IMR-90 (cell line): ENCODE data around the gene THADA. TPM values are rescaled to one million over a fixed set of nuclear protein-coding genes. Genes with fewer than 3 reads are reported as not detected.

Experiments used
- ATAC-seq: fragments of 200-7000 bp; cut with Tn5 transposase; 2 replicates; pipeline ENCODE4 v1.9.1; 2020; ENCODE audit warnings: low read depth, mild to moderate bottlenecking, moderate library complexity
- BruUV-seq: library from RNA; stranded (reverse); fragments of 400-500 nt; replicated peaks from 2 replicates; lab custom pipeline; 2021; lab: Mats Ljungman, UMichigan
- CTCF ChIA-PET: fragments of 300-600 bp; formaldehyde crosslinking; extraction: SDS; loops from one replicate; lab custom pipeline; 2021; ENCODE audit warnings: antibody characterized with exemption; lab: Yijun Ruan, JAX
- POLR2A ChIA-PET: fragments of 300-600 bp; sonication (Branson Sonifier 250); formaldehyde crosslinking; loops from one replicate; lab custom pipeline; 2022; ENCODE audit warnings: antibody characterized with exemption; ENCODE audit not compliant: unreplicated experiment; lab: Charles Lee
- DNase-seq: peaks from one replicate; pipeline ENCODE4 v3.0.0; 2013
- H2AFZ ChIP-seq: replicated peaks from 2 replicates; pipeline ENCODE3; 2013; ENCODE audit warnings: low read length, mild to moderate bottlenecking; ENCODE audit not compliant: poor library complexity
- H2AK5ac ChIP-seq: 2 replicates; pipeline ENCODE4 v1.6.1; 2013; ENCODE audit warnings: low read depth, low read length, inconsistent platforms
- H2AK9ac ChIP-seq: replicated peaks from 2 replicates; pipeline ENCODE3; 2013; ENCODE audit warnings: mild to moderate bottlenecking, low read depth, low read length, moderate library complexity; ENCODE audit not compliant: poor library complexity
- H2BK120ac ChIP-seq: 2 replicates; pipeline ENCODE4 v1.6.1; 2013; ENCODE audit warnings: low read depth, low read length, inconsistent platforms
- H2BK15ac ChIP-seq: 3 replicates; pipeline ENCODE4 v1.6.1; 2013; ENCODE audit warnings: low read depth, low read length, inconsistent platforms
- H2BK20ac ChIP-seq: 2 replicates; pipeline ENCODE4 v1.6.1; 2013; ENCODE audit warnings: low read depth, mild to moderate bottlenecking, inconsistent platforms, low read length, moderate library complexity
- H2BK5ac ChIP-seq: 2 replicates; pipeline ENCODE4 v1.6.1; 2013; ENCODE audit warnings: mild to moderate bottlenecking, low read depth, low read length, inconsistent platforms; ENCODE audit not compliant: poor library complexity, severe bottlenecking
- H3K14ac ChIP-seq: replicated peaks from 2 replicates; pipeline ENCODE4 v1.6.1; 2013; ENCODE audit warnings: low read depth, low read length, inconsistent platforms
- H3K18ac ChIP-seq: 2 replicates; pipeline ENCODE4 v1.6.1; 2013; ENCODE audit warnings: low read depth, low read length, control low read depth
- H3K23ac ChIP-seq: 2 replicates; pipeline ENCODE4 v1.6.1; 2013; ENCODE audit warnings: low read depth, low read length, inconsistent platforms
- H3K27ac ChIP-seq: 2 replicates; pipeline ENCODE4 v1.5.1; 2013; ENCODE audit warnings: mild to moderate bottlenecking, control low read depth, low read length; ENCODE audit not compliant: insufficient read depth
- H3K27me3 ChIP-seq: 2 replicates; pipeline ENCODE4 v1.6.1; 2013; ENCODE audit warnings: low read length; ENCODE audit not compliant: control insufficient read depth, insufficient read depth
- H3K36me3 ChIP-seq: 2 replicates; pipeline ENCODE4 v1.6.1; 2013; ENCODE audit warnings: low read length, mixed read lengths; ENCODE audit not compliant: control insufficient read depth, insufficient read depth
- H3K4ac ChIP-seq: 2 replicates; pipeline ENCODE4 v1.6.1; 2013; ENCODE audit warnings: low read depth, low read length, inconsistent platforms
- H3K4me1 ChIP-seq: 2 replicates; pipeline ENCODE4 v1.6.1; 2013; ENCODE audit warnings: low read length, mixed read lengths; ENCODE audit not compliant: control insufficient read depth, insufficient read depth
- H3K4me2 ChIP-seq: 2 replicates; pipeline ENCODE4 v1.6.1; 2013; ENCODE audit warnings: low read depth, mild to moderate bottlenecking, control low read depth, low read length, moderate library complexity
- H3K4me3 ChIP-seq: 2 replicates; pipeline ENCODE4 v1.5.1; 2013; ENCODE audit warnings: low read depth, mild to moderate bottlenecking, control low read depth, low read length, moderate library complexity; ENCODE audit not compliant: insufficient read depth
- H3K56ac ChIP-seq: 2 replicates; pipeline ENCODE4 v1.6.1; 2013; ENCODE audit warnings: low read length, inconsistent platforms; ENCODE audit not compliant: insufficient read depth; ENCODE audit errors: extremely low read depth
- H3K79me1 ChIP-seq, 2 experiments: 2 replicates each; pipeline ENCODE4 v1.6.1; 2013; ENCODE audit warnings: low read length in 2 of 2, inconsistent platforms in 1 of 2, low read depth in 1 of 2
- H3K9ac ChIP-seq: 2 replicates; pipeline ENCODE4 v1.6.1; 2013; ENCODE audit warnings: low read depth, low read length, control low read depth
- H3K9me1 ChIP-seq: 2 replicates; pipeline ENCODE4 v1.6.1; 2013; ENCODE audit warnings: low read length, inconsistent platforms; ENCODE audit not compliant: insufficient read depth
- H3K9me3 ChIP-seq: 2 replicates; pipeline ENCODE4 v1.6.1; 2013; ENCODE audit warnings: low read length; ENCODE audit not compliant: control insufficient read depth, insufficient read depth
- H4K20me1 ChIP-seq: 2 replicates; pipeline ENCODE4 v1.6.1; 2013; ENCODE audit warnings: low read length, inconsistent platforms; ENCODE audit not compliant: insufficient read depth
- H4K5ac ChIP-seq: 2 replicates; pipeline ENCODE4 v1.6.1; 2013; ENCODE audit warnings: mild to moderate bottlenecking, low read depth, low read length, control low read depth
- H4K8ac ChIP-seq, 2 experiments: 2 replicates each; pipeline ENCODE4 v1.6.1; 2013; ENCODE audit warnings: low read depth in 2 of 2, low read length in 2 of 2, control low read depth in 1 of 2, inconsistent platforms in 1 of 2
- H4K91ac ChIP-seq: 2 replicates; pipeline ENCODE4 v1.6.1; 2013; ENCODE audit warnings: low read depth, low read length, inconsistent platforms; ENCODE audit not compliant: insufficient read depth
- CEBPB ChIP-seq: IDR thresholded peaks from 2 replicates; pipeline ENCODE4 v1.6.1; 2012; ENCODE audit warnings: low read depth, low read length, improper control_type of control experiment
- CTCF ChIP-seq: conservative IDR thresholded peaks from 2 replicates; pipeline ENCODE4 v1.5.1; 2012; ENCODE audit warnings: mild to moderate bottlenecking, low read depth, low read length, improper control_type of control experiment
- ELK1 ChIP-seq: fragments of 150-350 bp; IDR thresholded peaks from 2 replicates; pipeline ENCODE4 v1.6.1; 2016; ENCODE audit warnings: low read depth, mild to moderate bottlenecking, low read length, moderate library complexity, borderline replicate concordance
- FOS ChIP-seq: fragments of 150-350 bp; IDR thresholded peaks from 2 replicates; pipeline ENCODE4 v1.6.1; 2016; ENCODE audit warnings: low read depth, low read length
- MAFK ChIP-seq: IDR thresholded peaks from 2 replicates; pipeline ENCODE4 v1.6.1; 2012; ENCODE audit warnings: low read depth, low read length, improper control_type of control experiment
- MAZ ChIP-seq: IDR thresholded peaks from 2 replicates; pipeline ENCODE4 v1.6.1; 2012; ENCODE audit warnings: low read depth, mild to moderate bottlenecking, low read length, improper control_type of control experiment, moderate library complexity, borderline replicate concordance
- NFE2L2 ChIP-seq: fragments of 150-350 bp; IDR thresholded peaks from 2 replicates; pipeline ENCODE4 v1.6.1; 2016; ENCODE audit warnings: low read depth, mild to moderate bottlenecking, low read length
- POLR2A ChIP-seq: IDR thresholded peaks from 2 replicates; pipeline ENCODE4 v1.6.1; 2012; ENCODE audit warnings: mild to moderate bottlenecking, low read depth, low read length
- RCOR1 ChIP-seq: IDR thresholded peaks from 2 replicates; pipeline ENCODE4 v1.6.1; 2012; ENCODE audit warnings: mild to moderate bottlenecking, low read length, improper control_type of control experiment; ENCODE audit not compliant: insufficient replicate concordance
- SMC3 ChIP-seq: fragments of 150-350 bp; IDR thresholded peaks from 2 replicates; pipeline ENCODE4 v1.6.1; 2016; ENCODE audit warnings: low read depth, mild to moderate bottlenecking, antibody characterized with exemption, low read length, moderate library complexity
- WGBS, 2 experiments: methylation state at CpG; one replicate each; pipeline versions ENCODE4 v1.1.5 to v1.1.7; 2013; ENCODE audit warnings: missing lambda C conversion rate in 2 of 2; ENCODE audit not compliant: insufficient read length in 1 of 2; ENCODE audit errors: extremely low coverage in 2 of 2; 5-methylcytosine and 5-hydroxymethylcytosine counted together
- dilution Hi-C: fragments of 300-500 bp; cut with HindIII; formaldehyde crosslinking; loops from one replicate; pipeline ENCODE4 v1.14.3; 2018; ENCODE audit warnings: low sequenced_read_pairs; ENCODE audit not compliant: unreplicated experiment
- in situ Hi-C: fragments of 300-500 bp; cut with MboI; formaldehyde crosslinking; loops from 3 replicates; pipeline ENCODE4 v1.14.3; 2019; ENCODE audit warnings: low sequenced_read_pairs, inconsistent platforms, mixed read lengths
- intact Hi-C: fragments of 100-400 bp; cut with micrococcal nuclease; formaldehyde crosslinking; loops from 2 replicates; pipeline ENCODE4 v1.10.0; 2022
- polyA plus RNA-seq, 3 experiments: library from polyadenylated mRNA; depleted of rRNA; stranded (reverse); fragments of >200 nt; gene quantifications; 2 replicates each; pipeline ENCODE4 v1.2.3, GENCODE V29; 2012; ENCODE audit warnings: low replicate concordance in 1 of 3
- total RNA-seq: library from RNA; depleted of rRNA; stranded (reverse); fragments of >200 nt; gene quantifications from 2 replicates; pipeline ENCODE4 v1.2.3, GENCODE V29; 2012
- TF ChIP-seq, protein P1 (sequence below): fragments of 150-350 bp; IDR thresholded peaks from 2 replicates; pipeline ENCODE4 v1.6.1; 2017; ENCODE audit warnings: mild to moderate bottlenecking, antibody characterized with exemption, low read length, low read depth

Gene THADA
- total and polyA plus RNA-seq, 2 of the 4 experiments (the other 2 are of a cell fraction): 10.5 to 21.3 TPM

DNA sequence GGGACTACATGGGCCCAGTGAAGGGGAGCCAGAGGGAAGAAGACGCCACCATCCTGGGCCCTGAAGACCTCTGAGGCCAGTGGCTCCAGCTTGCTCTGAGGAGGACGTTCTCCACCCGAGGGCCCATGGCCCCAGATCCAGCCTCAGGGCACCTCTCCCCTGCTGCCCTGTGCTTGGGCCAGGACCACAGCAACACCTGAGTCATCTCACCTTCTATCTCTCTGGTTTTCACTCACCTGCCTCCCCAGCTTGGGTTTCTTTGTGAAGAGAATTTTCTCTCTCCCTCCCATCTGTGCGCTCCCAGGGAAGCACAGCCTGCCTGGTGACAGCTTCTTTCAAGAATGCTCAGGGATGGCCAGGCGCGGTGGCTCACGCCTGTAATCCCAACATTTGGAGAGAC lies 389.2 kb downstream of the THADA start:
- no peaks in the 10 kb centered on the region for H3K79me1 ChIP-seq
- in situ Hi-C loops (no loop called here), intact Hi-C loops (no loop called here), dilution Hi-C loops (no loop called here)
- no peak overlapping the region for H3K27ac ChIP-seq
- DNase-seq (no peak), ATAC-seq (no peak)
- no peak overlapping the region for H3K23ac ChIP-seq
- no peak overlapping the region for H3K9ac ChIP-seq
- no TSS peak for BruUV-seq
- 100% methylated on average over 4 of the region's 7 CpGs; no CpG with 5 or more reads in 1 of the 2 experiments for WGBS, 2 experiments
- H3K4me3 ChIP-seq: no peak overlapping the region
- H4K91ac ChIP-seq: no peak overlapping the region
- no peaks in the 10 kb centered on the region for H4K20me1 ChIP-seq
- H3K36me3 ChIP-seq: no peaks in the 10 kb centered on the region
- H3K27me3 ChIP-seq: no peaks in the 10 kb centered on the region; the same call in 1 of the 2 replicates
- no peak overlapping the region for H3K4ac ChIP-seq
- H3K9me1 ChIP-seq: peaks cover 6% of the 10 kb centered on the region; the same call in 1 of the 2 replicates
- H3K4me2 ChIP-seq: no peak overlapping the region
- no peak overlapping the region for H3K18ac ChIP-seq
- no peak overlapping the region for H2AK5ac ChIP-seq
- H2BK5ac ChIP-seq: no peak overlapping the region
- ChIA-PET CTCF (no interaction called here), POLR2A (no interaction called here)
- no peak overlapping the region for H2AK9ac ChIP-seq
- no peak overlapping the region for H4K8ac ChIP-seq
- H2BK120ac ChIP-seq: no peak overlapping the region
- no peak overlapping the region for H2BK15ac ChIP-seq
- no peak overlapping the region for H2AFZ ChIP-seq
- H3K9me3 ChIP-seq: no peaks in the 10 kb centered on the region
- no peak overlapping the region for H3K14ac ChIP-seq
- H4K5ac ChIP-seq: no peak overlapping the region
- H2BK20ac ChIP-seq: no peak overlapping the region
- H3K4me1 ChIP-seq: peaks cover 8% of the 10 kb centered on the region
- TF ChIP-seq MAFK (no peak), RCOR1 (no peak), MAZ (no peak), NFE2L2 (no peak), POLR2A (no peak), ELK1 (no peak), FOS (no peak), CTCF (no peak), CEBPB (no peak), SMC3 (no peak)
- TF ChIP-seq, protein P1, sequence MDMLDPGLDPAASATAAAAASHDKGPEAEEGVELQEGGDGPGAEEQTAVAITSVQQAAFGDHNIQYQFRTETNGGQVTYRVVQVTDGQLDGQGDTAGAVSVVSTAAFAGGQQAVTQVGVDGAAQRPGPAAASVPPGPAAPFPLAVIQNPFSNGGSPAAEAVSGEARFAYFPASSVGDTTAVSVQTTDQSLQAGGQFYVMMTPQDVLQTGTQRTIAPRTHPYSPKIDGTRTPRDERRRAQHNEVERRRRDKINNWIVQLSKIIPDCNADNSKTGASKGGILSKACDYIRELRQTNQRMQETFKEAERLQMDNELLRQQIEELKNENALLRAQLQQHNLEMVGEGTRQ: no peak
- no peak overlapping the region for H3K56ac ChIP-seq
